ENCODE results near the gene XKR3.
"Not testable (repeated sequence)": the region's sequence is repeated elsewhere in the genome, so short reads cannot be mapped to it uniquely, and the experiment has no call there.

The XKR3 gene

GRCh38 chr22:16734271-16734670 lies 90.9 kb downstream of the XKR3 start:
- not testable (repeated sequence) for DNase-seq
